Stimulated activated CD4-positive, alpha-beta T cell treated with anti-CD3 and anti-CD28 coated beads, Interleukin-12 subunit alpha, Interleukin-12 subunit beta, amount 100 ng/mL, for 24 hours (primary cell): ENCODE results near the gene TNFRSF6B.

ENCODE experiments used
- DNase-seq, 2 experiments: peaks; one replicate each; pipeline ENCODE4 v3.0.0-alpha.2; 2020; ENCODE audit warnings: low read depth in 2 of 2

TNFRSF6B gene

GRCh38 chr20:63736893-63737694 lies 40.6 kb downstream of the TNFRSF6B start:
- DNase-seq, result no peak

GRCh38 chr20:63737695-63737944 lies 41.2 kb downstream of the TNFRSF6B start:
- no peak for DNase-seq

GRCh38 chr20:63737945-63738686 lies 41.7 kb downstream of the TNFRSF6B start:
- DNase-seq, result no peak

- no peak for DNase-seq
These were observed 42.3 kb downstream of the TNFRSF6B start for GRCh38 chr20:63738687-63739129.

- peak in 1 of 2 experiments; percentile 56 for DNase-seq
These were observed 42.9 kb downstream of the TNFRSF6B start, which contains the start of gene SLC2A4RG for GRCh38 chr20:63739130-63740069. TSS of gene SLC2A4RG (plus strand) at chr20:63739776. CDS start at chr20:63739913, 137 bp downstream.

GRCh38 chr20:63740070-63740626 lies 43.7 kb downstream of the TNFRSF6B start:
- DNase-seq, result no peak

- DNase-seq, result no peak
These were observed 44.3 kb downstream of the TNFRSF6B start for GRCh38 chr20:63740627-63741353.

- DNase-seq, result no peak
These were observed 44.9 kb downstream of the TNFRSF6B start for GRCh38 chr20:63741354-63741675.

GRCh38 chr20:63741676-63742380 lies 45.4 kb downstream of the TNFRSF6B start:
- DNase-seq, result no peak

- DNase-seq, result no peak
These were observed 46.1 kb downstream of the TNFRSF6B start for GRCh38 chr20:63742381-63743024.

- DNase-seq, result no peak
These were observed 46.9 kb downstream of the TNFRSF6B start for GRCh38 chr20:63743210-63743970.

GRCh38 chr20:63744158-63744557 lies 47.7 kb downstream of the TNFRSF6B start:
- no peak for DNase-seq

GRCh38 chr20:63744574-63745423 lies 48.3 kb downstream of the TNFRSF6B start:
- DNase-seq, result no peak

- DNase-seq, result no peak
These were observed 49.0 kb downstream of the TNFRSF6B start for GRCh38 chr20:63745424-63745805.

GRCh38 chr20:63745961-63746731 lies 49.7 kb downstream of the TNFRSF6B start:
- no peak for DNase-seq

- no peak for DNase-seq
These were observed 50.4 kb downstream of the TNFRSF6B start for GRCh38 chr20:63746751-63747315.

GRCh38 chr20:63747622-63748069 lies 51.2 kb downstream of the TNFRSF6B start:
- DNase-seq, result no peak
